ENCODE measurements around the gene TCEA2.

Gene TCEA2

DNA sequence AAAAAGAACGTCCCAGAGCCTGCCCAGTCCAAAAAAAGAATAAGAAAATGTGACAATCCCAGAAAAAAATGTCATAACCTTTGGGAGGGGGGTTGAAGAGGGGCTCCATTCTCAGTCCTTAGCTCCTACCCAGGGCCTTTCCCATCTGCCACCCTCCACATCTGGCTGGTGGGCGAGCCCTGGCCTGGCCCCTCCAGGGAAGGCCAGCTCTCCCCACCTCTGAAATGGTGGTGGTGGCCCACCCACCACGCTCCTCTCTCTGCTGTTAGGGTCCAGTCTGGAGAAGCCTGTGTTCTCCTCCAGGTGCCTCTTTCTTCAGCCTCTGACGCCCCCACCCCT lies 15.9 kb downstream of the TCEA2 start:
- TF ChIP-seq GATA3 (IDR thresholded peaks at IDR 0.05; ENCODE audit: low read depth, low read length) (no peak), GATA2 (IDR thresholded peaks at IDR 0.05; ENCODE audit: low read depth, low read length) (no peak)

DNA sequence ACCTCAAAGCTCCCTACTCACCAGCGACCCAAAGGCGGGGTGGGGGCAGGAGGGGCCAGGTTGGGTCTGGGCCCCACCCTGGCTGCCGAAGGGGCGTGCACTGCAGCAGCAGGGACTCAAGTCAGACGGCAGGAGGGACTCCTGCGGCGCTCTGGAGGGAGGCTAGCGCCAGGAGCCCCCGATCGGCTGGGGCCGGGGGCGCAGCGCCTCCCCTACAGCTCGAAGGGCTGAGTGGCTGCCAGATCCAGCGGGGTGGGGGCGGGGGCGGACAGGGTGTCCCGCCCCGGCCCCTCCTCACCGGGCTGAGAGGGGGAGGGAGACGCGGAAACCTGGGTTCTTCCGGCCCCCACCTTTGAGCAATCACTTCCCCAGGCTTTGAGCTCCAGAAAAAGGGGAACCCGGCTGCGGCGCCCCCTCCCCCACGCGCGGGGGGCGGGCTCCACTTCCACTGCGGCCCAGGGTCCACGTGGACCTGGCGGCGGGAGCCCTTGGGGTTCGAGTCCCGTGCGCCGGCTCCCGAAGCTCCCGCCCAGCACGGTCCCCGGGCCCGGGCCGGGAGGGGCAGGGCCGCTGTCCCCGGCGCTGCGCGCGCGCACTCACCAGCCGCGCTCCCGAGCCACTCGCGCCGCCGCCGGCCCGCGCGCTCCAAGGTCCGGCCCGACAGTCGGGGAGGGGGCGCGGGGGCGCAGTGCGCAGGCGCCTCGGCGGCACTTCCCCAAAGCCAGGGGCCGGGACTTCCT lies 16.4 kb downstream of the TCEA2 start, which contains the start of gene RGS19:
TSS of gene RGS19 (minus strand) at position 246 of the 740 bp plus-strand sequence. CDS start 2,632 bp downstream, outside the sequence.
- no peak for TF ChIP-seq GATA3 (IDR thresholded peaks at IDR 0.05; ENCODE audit: low read depth, low read length)
- no peak for TF ChIP-seq GATA2 (IDR thresholded peaks at IDR 0.05; ENCODE audit: low read depth, low read length)

DNA sequence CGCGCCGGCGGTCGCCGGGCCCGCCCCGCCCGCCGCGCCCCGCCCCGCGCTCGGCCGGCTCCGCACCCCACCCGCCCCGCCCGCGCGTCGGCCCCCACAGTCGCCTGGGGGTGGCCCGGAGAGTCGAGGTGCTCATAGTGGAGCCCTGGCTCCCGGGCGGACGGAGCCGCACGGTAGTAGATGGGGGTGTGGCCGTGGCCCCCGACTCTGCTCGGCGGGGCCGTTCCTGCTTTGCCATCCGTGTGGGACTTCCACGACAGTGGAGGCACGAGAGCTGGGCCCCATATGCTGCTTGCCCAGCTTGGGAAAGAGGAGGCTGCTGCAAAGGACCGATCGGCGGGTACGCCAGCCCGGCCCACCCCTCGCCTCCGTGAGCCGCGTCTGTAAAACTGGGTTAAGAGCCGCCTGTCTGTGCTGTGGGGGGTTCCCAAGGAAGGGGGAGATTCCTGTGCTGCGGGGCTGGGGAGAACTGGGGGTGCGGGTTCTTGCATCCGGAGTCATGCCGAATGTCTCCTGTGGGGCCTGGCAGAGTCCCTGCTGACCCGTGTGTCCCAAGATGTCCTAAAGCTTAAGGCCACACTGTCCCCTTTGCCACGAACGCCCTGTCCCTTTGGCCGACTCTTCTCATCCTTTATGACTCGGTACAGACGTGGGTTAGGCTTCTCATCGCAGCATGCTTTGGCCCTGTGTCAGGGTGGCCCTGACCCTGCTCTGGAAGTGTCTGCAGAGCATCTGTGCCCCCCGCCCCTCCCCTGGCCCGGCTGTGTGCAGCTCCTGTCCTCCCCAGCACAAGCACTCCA lies 17.2 kb downstream of the TCEA2 start, which contains the start of gene OPRL1:
TSS of gene OPRL1 (plus strand) at position 70 of the 800 bp plus-strand sequence. CDS start 12,639 bp downstream, outside the sequence.
- TF ChIP-seq GATA2 (IDR thresholded peaks at IDR 0.05; ENCODE audit: low read depth, low read length) = no peak
- TF ChIP-seq GATA3 (IDR thresholded peaks at IDR 0.05; ENCODE audit: low read depth, low read length) = no peak

DNA sequence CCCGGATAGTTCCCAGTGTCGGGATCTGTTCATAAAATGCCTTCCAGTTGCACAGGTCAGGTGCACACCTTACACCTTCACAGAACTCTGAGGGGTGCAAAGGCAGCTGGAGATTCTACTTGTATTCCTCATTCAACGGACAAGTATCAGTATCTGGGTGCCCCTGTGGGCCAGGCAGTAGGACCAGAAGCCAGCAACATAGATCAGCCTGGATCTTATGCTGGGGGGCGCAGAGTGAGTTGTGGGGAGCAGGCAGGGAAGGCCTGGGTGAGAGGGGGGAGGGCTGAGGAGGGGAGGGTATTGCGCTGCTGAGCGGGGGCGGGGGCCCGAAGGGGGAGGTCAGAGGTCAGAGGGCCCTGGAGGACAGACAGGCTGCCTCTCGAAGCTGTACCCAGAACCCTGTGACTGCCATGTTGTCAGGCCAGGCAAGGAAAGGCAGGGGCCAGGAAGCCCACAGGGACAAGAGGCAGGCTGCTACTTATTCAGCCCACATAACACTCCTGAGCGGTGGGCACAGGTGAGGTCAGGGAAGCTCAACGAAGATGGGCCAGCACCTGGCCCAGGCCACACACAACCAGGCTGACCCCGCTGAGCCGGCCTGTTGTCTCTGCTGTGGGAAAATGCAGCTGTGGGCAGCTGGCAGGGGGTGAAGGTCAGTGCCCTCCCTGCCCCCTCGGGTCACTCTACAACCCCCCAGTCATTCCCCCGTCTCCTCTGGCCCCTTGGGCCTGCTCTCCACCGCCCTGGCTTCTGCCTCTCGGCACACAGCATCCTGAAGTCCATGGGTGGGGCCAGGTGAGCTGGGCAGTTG lies 18.0 kb downstream of the TCEA2 start:
- TF ChIP-seq GATA3 (IDR thresholded peaks at IDR 0.05; ENCODE audit: low read depth, low read length) = no peak
- TF ChIP-seq GATA2 (IDR thresholded peaks at IDR 0.05; ENCODE audit: low read depth, low read length) = no peak

GRCh38 chr20:64081624-64081964 lies 18.6 kb downstream of the TCEA2 start:
- TF ChIP-seq GATA2 (IDR thresholded peaks at IDR 0.05; ENCODE audit: low read depth, low read length) (no peak), GATA3 (IDR thresholded peaks at IDR 0.05; ENCODE audit: low read depth, low read length) (no peak)

- TF ChIP-seq GATA2 (IDR thresholded peaks at IDR 0.05; ENCODE audit: low read depth, low read length) (no peak), GATA3 (IDR thresholded peaks at IDR 0.05; ENCODE audit: low read depth, low read length) (no peak)
Observed at GRCh38 chr20:64082126-64082731, 19.2 kb downstream of the TCEA2 start.

DNA sequence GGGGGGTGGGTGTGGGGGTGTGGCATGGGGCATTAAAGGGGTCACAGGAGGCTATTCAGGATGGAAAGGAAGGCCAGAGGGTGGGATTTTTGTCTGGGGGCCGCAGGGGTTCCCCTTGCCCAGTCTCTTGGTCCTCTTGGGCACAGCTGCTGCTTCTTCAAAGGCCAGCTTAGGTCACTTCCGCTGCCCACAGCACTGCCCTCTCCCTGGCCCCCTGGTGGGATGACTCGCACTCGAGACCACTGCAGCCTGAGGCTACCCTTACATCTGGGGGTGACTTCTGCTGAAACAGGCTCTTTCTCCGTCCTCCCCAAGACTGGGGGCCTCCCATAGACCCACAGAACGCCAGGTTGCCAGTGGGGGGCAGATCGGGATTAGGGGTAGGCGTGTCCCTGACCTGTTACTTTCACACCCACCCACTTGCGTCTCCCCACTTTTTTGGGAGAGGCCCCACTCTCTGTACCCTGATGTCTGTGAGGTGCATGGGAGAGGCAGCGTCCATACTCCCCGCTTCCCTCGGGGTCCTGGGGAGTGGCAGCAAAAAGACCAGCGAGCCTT lies 19.9 kb downstream of the TCEA2 start:
- TF ChIP-seq GATA2 (IDR thresholded peaks at IDR 0.05; ENCODE audit: low read depth, low read length) (no peak), GATA3 (IDR thresholded peaks at IDR 0.05; ENCODE audit: low read depth, low read length) (no peak)

- TF ChIP-seq GATA2 (IDR thresholded peaks at IDR 0.05; ENCODE audit: low read depth, low read length) (no peak), GATA3 (IDR thresholded peaks at IDR 0.05; ENCODE audit: low read depth, low read length) (no peak)
Observed at GRCh38 chr20:64083378-64083803, 20.4 kb downstream of the TCEA2 start.

DNA sequence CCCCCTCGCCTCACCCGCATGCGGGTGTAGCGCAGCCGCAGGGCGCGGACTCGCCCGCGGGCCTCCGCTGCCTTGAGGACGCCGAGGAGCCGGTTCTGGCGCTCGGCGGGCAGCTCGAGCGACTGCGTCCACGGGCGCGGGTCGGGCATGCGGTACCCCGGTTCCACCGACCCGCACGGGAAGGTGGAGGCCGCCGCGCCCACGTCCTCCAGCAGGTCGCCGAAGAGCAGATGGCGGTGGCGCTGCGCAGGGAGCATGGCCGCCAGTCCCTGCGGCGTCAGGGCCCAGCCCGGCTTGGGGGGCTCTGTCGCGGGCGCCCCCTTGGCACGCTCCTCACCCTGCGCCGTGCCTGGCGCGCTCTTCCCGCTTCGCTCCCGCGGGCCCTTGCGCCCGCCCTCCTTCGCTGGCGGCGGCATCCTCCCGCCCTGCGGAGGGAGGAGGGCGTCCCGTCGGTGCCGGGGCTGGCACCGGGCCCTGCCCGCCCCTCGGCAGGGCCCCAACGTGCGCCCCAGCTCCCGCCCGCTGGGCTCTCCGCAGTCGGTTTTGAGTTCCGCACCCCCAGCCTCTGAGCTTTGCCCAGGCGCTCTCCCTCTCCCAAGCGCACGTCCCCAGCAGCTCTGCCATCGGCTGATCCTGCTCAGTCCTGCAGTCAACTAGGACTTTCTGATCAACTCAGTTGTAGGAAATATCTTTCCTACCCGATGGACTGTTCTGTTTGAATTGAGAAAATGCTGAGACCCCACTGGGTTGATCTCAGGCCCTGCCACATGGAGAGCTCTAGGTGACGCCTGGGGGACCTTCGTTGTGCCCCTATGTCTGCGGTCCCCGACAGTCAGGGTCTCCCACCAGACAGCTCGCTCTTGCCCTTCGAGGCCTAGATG lies 21.0 kb downstream of the TCEA2 start, which contains the start of gene LKAAEAR1:
TSS of gene LKAAEAR1 (minus strand) at position 595 of the 881 bp plus-strand sequence. CDS start at position 416, 179 bp downstream.
- TF ChIP-seq GATA2 (IDR thresholded peaks at IDR 0.05; ENCODE audit: low read depth, low read length) (no peak), GATA3 (IDR thresholded peaks at IDR 0.05; ENCODE audit: low read depth, low read length) (no peak)

- TF ChIP-seq GATA3 (IDR thresholded peaks at IDR 0.05; ENCODE audit: low read depth, low read length) = no peak
- no peak for TF ChIP-seq GATA2 (IDR thresholded peaks at IDR 0.05; ENCODE audit: low read depth, low read length)
Observed at GRCh38 chr20:64084685-64085152, 21.7 kb downstream of the TCEA2 start.

DNA sequence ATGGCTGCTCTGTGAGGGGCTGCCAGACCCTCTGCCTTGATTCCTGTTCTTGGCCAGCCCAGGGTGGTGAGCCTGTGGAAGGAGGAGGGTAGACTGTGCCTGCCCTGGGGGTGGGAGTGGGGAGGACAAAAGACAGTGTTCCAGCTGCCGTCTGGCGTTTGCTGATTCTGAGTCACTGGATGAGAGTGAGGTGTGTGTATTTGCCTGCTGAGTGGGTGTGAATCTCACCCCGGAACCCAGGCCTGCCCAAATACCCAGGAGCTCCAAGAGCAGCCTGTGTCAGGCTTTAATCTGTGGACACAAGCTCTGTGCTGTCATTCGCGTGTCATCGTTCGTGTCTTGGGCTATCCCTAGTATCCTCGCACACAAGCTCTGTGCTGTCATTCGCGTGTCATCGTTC lies 23.8 kb downstream of the TCEA2 start:
- TF ChIP-seq GATA3 (IDR thresholded peaks at IDR 0.05; ENCODE audit: low read depth, low read length) (no peak), GATA2 (IDR thresholded peaks at IDR 0.05; ENCODE audit: low read depth, low read length) (no peak)

DNA sequence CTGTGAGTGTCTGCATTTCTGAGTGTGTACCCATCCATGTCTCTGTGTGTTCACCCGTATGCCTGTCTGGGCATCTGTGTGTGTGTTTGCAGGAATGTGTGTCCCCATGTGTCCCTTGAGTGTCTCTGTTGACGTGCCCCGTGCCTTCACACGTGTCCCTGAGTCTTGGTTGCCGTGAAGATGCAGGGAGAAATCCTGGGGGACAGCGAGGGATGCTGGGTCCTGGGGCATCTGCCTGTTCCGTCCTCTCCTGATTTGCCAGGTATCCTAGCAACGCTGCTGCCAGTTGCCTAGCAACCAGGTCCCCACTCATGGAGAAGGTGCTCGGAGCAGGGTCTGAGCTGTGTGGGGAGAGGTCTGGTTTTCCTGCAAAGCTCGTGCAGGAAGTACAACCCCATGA lies 27.2 kb downstream of the TCEA2 start:
- TF ChIP-seq GATA2 (IDR thresholded peaks at IDR 0.05; ENCODE audit: low read depth, low read length) (no peak), GATA3 (IDR thresholded peaks at IDR 0.05; ENCODE audit: low read depth, low read length) (no peak)
